HepG2 (cell line): ENCODE results near the gene ADD2. TPM values are rescaled to one million over a fixed set of nuclear protein-coding genes. Genes with fewer than 3 reads are reported as not detected.

Source experiments
- ATAC-seq: fragments of 200-7000 bp; cut with Tn5 transposase; 3 replicates; pipeline ENCODE4 v1.9.1; 2020; ENCODE audit warnings: mild to moderate bottlenecking, moderate library complexity
- BruUV-seq: library from RNA; stranded (reverse); fragments of 400-500 nt; replicated peaks from 2 replicates; lab custom pipeline; 2021; lab: Mats Ljungman, UMichigan
- CTCF ChIA-PET: fragments of 300-600 bp; formaldehyde crosslinking; extraction: SDS; loops from one replicate; lab custom pipeline; 2021; ENCODE audit warnings: low total read pairs, inconsistent platforms, low intra/inter-chr PET ratio; lab: Yijun Ruan, JAX
- POLR2A ChIA-PET: fragments of 350-600 bp; sonication (Branson Sonifier 250); formaldehyde crosslinking; loops from one replicate; lab custom pipeline; 2020; ENCODE audit warnings: antibody characterized with exemption, inconsistent platforms; lab: Yijun Ruan, JAX
- DNase-seq: peaks from one replicate; pipeline ENCODE4 v3.0.0-alpha.2; 2015; ENCODE audit warnings: low spot score
- FAIRE-seq: peaks from 3 replicates; lab custom pipeline; 2011; peaks lifted over from hg19 to GRCh38; lab: Jason Lieb, UNC
- H2AFZ ChIP-seq: one replicate; pipeline ENCODE4 v1.6.1; 2011; ENCODE audit warnings: low read length, inconsistent platforms
- H3K27ac ChIP-seq: fragments of 300-600 bp; 3 replicates; pipeline ENCODE4 v1.8.0; 2011; ENCODE audit warnings: mixed run types, mild to moderate bottlenecking, mixed read lengths, low read length, inconsistent platforms; ENCODE audit not compliant: insufficient read depth; ENCODE audit errors: extremely low read length
- H3K27me3 ChIP-seq, 2 experiments: fragments of 200-600 bp in 1 of 2; 2 replicates in 1 of 2; 3 replicates in 1 of 2; pipeline versions ENCODE4 v1.6.0 to v1.8.0; 2011; ENCODE audit warnings: low read length in 2 of 2, mild to moderate bottlenecking in 2 of 2, moderate library complexity in 2 of 2, inconsistent platforms in 1 of 2; ENCODE audit not compliant: insufficient read depth in 2 of 2, control insufficient read depth in 1 of 2
- H3K36me3 ChIP-seq, 2 experiments: fragments of 200-600 bp in 1 of 2; replicated peaks in 1 of 2; 2 replicates in 1 of 2; 3 replicates in 1 of 2; pipeline versions ENCODE4 v1.5.1 to v1.8.0; 2011; ENCODE audit warnings: low read length in 2 of 2, inconsistent platforms in 1 of 2; ENCODE audit not compliant: insufficient read depth in 2 of 2, control insufficient read depth in 1 of 2
- H3K4me1 ChIP-seq: 2 replicates; pipeline ENCODE4 v1.5.1; 2012; ENCODE audit warnings: low read length, inconsistent platforms; ENCODE audit not compliant: insufficient read depth
- H3K4me2 ChIP-seq: 2 replicates; pipeline ENCODE4 v1.6.0; 2011; ENCODE audit warnings: low read depth, low read length, inconsistent platforms
- H3K4me3 ChIP-seq, 3 experiments: fragments of 200-600 bp in 1 of 3; sonication (generic), shearing (Covaris generic) in 1 of 3; replicated peaks in 1 of 3; 2 replicates each; pipeline ENCODE4 v1.5.1; 2011 to 2016; ENCODE audit warnings: low read length in 3 of 3, inconsistent platforms in 2 of 3, low read depth in 2 of 3, mild to moderate bottlenecking in 2 of 3, control low read depth in 1 of 3, mixed read lengths in 1 of 3; ENCODE audit not compliant: insufficient read depth in 1 of 3
- H3K79me2 ChIP-seq: one replicate; pipeline ENCODE4 v1.6.1; 2011; ENCODE audit warnings: low read length, inconsistent platforms; ENCODE audit not compliant: insufficient read depth
- H3K9ac ChIP-seq: 2 replicates; pipeline ENCODE4 v1.6.0; 2011; ENCODE audit warnings: mild to moderate bottlenecking, low read depth, low read length, inconsistent platforms; ENCODE audit not compliant: insufficient read depth
- H3K9me3 ChIP-seq: 2 replicates; pipeline ENCODE4 v1.5.1; 2012; ENCODE audit warnings: mild to moderate bottlenecking, low read length
- H4K20me1 ChIP-seq: 2 replicates; pipeline ENCODE4 v1.6.0; 2011; ENCODE audit warnings: inconsistent platforms, mild to moderate bottlenecking, low read length, moderate library complexity; ENCODE audit not compliant: insufficient read depth
- ARHGAP35 ChIP-seq: sonication (generic); formaldehyde crosslinking; IDR thresholded peaks from 2 replicates; pipeline ENCODE4 v1.9.0; 2022; ENCODE audit warnings: mild to moderate bottlenecking, inconsistent platforms, moderate library complexity, missing genetic modification reagents, borderline replicate concordance
- CEBPG ChIP-seq: IDR thresholded peaks from 2 replicates; pipeline ENCODE4 v1.6.1; 2016
- MAFG ChIP-seq: sonication (generic); formaldehyde crosslinking; IDR thresholded peaks from 2 replicates; pipeline ENCODE4 v1.5.1; 2020; ENCODE audit warnings: mild to moderate bottlenecking, missing genetic modification reagents
- SALL2 ChIP-seq: sonication (generic); formaldehyde crosslinking; IDR thresholded peaks from 2 replicates; pipeline ENCODE4 v1.8.1; 2023; ENCODE audit warnings: mild to moderate bottlenecking, missing genetic modification reagents, inconsistent platforms
- ZNF20 ChIP-seq: sonication (generic); formaldehyde crosslinking; IDR thresholded peaks from 2 replicates; pipeline ENCODE4 v1.4.0; 2020; ENCODE audit warnings: mild to moderate bottlenecking, moderate library complexity, missing genetic modification reagents
- ZNF3 ChIP-seq: IDR thresholded peaks from 2 replicates; pipeline ENCODE4 v1.7.0; 2017; ENCODE audit warnings: inconsistent platforms
- ZNF431 ChIP-seq: sonication (generic); formaldehyde crosslinking; IDR thresholded peaks from 2 replicates; pipeline ENCODE4 v1.9.0; 2022; ENCODE audit warnings: missing genetic modification reagents, low read depth, mild to moderate bottlenecking, borderline replicate concordance
- ZNF543 ChIP-seq: sonication (generic); formaldehyde crosslinking; IDR thresholded peaks from 2 replicates; pipeline ENCODE4 v1.4.0; 2020; ENCODE audit warnings: mild to moderate bottlenecking, missing genetic modification reagents
- ZNF616 ChIP-seq: sonication (generic); formaldehyde crosslinking; IDR thresholded peaks from 2 replicates; pipeline ENCODE4 v1.5.0; 2020; ENCODE audit warnings: low read depth, mild to moderate bottlenecking, missing genetic modification reagents
- ZNF709 ChIP-seq: sonication (generic); formaldehyde crosslinking; IDR thresholded peaks from 2 replicates; pipeline ENCODE4 v1.5.0; 2020; ENCODE audit warnings: mild to moderate bottlenecking, missing genetic modification reagents
- ZNF761 ChIP-seq: sonication (generic); formaldehyde crosslinking; conservative IDR thresholded peaks from 2 replicates; pipeline ENCODE4 v1.4.0; 2020; ENCODE audit warnings: mild to moderate bottlenecking, missing genetic modification reagents
- whole genome bisulfite sequencing: methylation state at CpG from one replicate; pipeline ENCODE4 v1.1.6; 2017; ENCODE audit warnings: low lambda C conversion rate; 5-methylcytosine and 5-hydroxymethylcytosine counted together
- in situ Hi-C: cut with HindIII; loops from 2 replicates; pipeline ENCODE4 v1.10.0; 2017; ENCODE audit warnings: low pct_unique_long_range_greater_than_20kb; ENCODE audit not compliant: extremely low pct_ligation_motif_present
- intact Hi-C: fragments of 100-400 bp; cut with micrococcal nuclease; formaldehyde crosslinking; loops from one replicate; pipeline ENCODE4 v1.10.0; 2022; ENCODE audit not compliant: unreplicated experiment
- polyA plus RNA-seq, 8 experiments: library from polyadenylated mRNA; depleted of rRNA in 3 of 8; stranded (reverse) in 7 of 8; unstranded in 1 of 8; fragments of >200 nt; fragmentation: Illumina TruSeq in 4 of 8; extraction: Trizol in 4 of 8; gene quantifications; 2 replicates each; pipeline versions ENCODE4 v1.2.1 to v1.2.3, GENCODE V29; 2011 to 2016; ENCODE audit warnings: low read depth in 4 of 8, missing spikeins in 1 of 8, mixed read lengths in 1 of 8; ENCODE audit not compliant: insufficient read depth in 1 of 8
- total RNA-seq, 5 experiments: library from RNA; depleted of rRNA; stranded (reverse); fragments of >200 nt; fragmentation: Illumina TruSeq; extraction: Trizol; gene quantifications; 2 replicates each; pipeline ENCODE4 v1.2.3, GENCODE V29; 2016; ENCODE audit warnings: low read depth in 1 of 5
- TF ChIP-seq, protein P1 (sequence below): sonication (generic); formaldehyde crosslinking; IDR thresholded peaks from 2 replicates; pipeline ENCODE4 v1.4.0; 2020; ENCODE audit warnings: missing genetic modification reagents
- TF ChIP-seq, protein P2 (sequence below): sonication (generic); formaldehyde crosslinking; IDR thresholded peaks from 2 replicates; pipeline ENCODE4 v1.4.0; 2020; ENCODE audit warnings: missing genetic modification reagents

ADD2 gene
- total and polyA plus RNA-seq, 2 of the 13 experiments (the other 11 are each of a cell fraction or from before 2014, with no cell fraction given): 0.05 to 0.13 TPM

DNA sequence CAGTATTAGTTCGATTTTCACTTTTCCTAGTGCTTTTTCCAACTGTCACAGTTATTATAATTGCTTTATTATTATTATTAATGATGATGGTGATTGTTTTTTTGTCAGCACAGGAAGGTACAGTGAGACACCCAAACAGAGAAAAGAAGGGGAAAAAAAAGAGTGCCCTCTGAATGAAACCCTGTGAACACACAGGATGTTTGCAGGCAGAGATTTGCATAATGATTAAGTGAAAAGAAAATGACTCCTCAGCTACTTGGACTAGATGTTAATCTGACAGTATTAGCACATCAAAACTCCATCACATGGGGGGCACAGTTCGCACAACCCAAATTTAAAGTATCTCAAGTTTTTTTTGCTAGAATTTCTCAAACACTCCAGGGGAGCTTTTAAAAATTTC is 32.9 kb downstream of the ADD2 start:
- CTCF ChIA-PET: no interaction called here
- Histone ChIP-seq H3K36me3 (no peaks in the 10 kb centered on the region), H3K79me2 (no peaks in the 10 kb centered on the region), H3K9ac (no peak overlapping the region), H3K4me1 (no peaks in the 10 kb centered on the region), H3K9me3 (no peaks in the 10 kb centered on the region), H2AFZ (no peak overlapping the region), H3K4me3 (no peak overlapping the region), H4K20me1 (no peaks in the 10 kb centered on the region), H3K4me2 (no peak overlapping the region), H3K27me3 (peaks cover 0 to 34% of the 10 kb centered on the region in 2 experiments; a peak in 3 of 5 replicates), H3K27ac (no peak overlapping the region)
- no TSS peak for BruUV-seq
- DNase-seq (no peak), FAIRE-seq (no peak), ATAC-seq (no peak)
- intact Hi-C loops: no loop called here
- in situ Hi-C loops: no loop called here
- POLR2A ChIA-PET: no interaction called here
- 0% methylated on average over 2 of the region's 2 CpGs for WGBS
- TF ChIP-seq ZNF3 (CRISPR knock-in tag) (no peak), ZNF616 (CRISPR knock-in tag) (no peak), ZNF761 (no peak), ZNF543 (CRISPR knock-in tag) (no peak), ZNF709 (CRISPR knock-in tag) (no peak)
- TF ChIP-seq, protein P1, sequence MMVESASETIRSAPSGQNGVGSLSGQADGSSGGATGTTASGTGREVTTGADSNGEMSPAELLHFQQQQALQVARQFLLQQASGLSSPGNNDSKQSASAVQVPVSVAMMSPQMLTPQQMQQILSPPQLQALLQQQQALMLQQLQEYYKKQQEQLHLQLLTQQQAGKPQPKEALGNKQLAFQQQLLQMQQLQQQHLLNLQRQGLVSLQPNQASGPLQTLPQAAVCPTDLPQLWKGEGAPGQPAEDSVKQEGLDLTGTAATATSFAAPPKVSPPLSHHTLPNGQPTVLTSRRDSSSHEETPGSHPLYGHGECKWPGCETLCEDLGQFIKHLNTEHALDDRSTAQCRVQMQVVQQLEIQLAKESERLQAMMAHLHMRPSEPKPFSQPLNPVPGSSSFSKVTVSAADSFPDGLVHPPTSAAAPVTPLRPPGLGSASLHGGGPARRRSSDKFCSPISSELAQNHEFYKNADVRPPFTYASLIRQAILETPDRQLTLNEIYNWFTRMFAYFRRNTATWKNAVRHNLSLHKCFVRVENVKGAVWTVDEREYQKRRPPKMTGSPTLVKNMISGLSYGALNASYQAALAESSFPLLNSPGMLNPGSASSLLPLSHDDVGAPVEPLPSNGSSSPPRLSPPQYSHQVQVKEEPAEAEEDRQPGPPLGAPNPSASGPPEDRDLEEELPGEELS: no peak

DNA sequence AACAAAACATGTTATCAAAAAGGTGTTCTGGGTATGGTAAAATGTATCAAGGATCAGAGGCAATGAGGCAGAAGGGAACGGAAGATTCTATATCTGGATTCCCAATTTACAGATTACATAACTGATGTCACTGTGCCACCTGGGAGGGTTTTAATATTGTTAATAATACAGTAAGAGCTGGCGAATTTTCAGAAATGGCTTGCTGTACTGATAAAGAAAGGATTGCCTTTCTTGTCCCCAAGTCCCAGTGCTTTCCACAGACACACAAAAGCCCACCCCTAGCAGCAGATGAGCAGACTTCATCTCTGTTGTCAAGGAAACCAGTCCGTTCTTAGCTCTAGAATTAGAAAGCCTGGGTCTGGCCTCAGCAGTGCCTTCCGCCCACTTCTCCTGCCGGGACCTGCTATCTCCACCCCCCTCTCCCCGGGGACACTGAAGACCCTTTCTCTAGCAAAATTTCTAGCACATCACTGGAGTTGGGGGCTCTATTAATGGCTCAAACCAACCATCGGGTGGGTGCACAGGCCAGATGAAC is 34.3 kb downstream of the ADD2 start:
- BruUV-seq: no TSS peak
- WGBS: 5% methylated on average over 7 of the region's 7 CpGs
- no peak for FAIRE-seq
- no peak overlapping the region for H3K27ac ChIP-seq
- no peak for ATAC-seq
- H2AFZ ChIP-seq: no peak overlapping the region
- intact Hi-C loops: no loop called here
- H3K9ac ChIP-seq: no peak overlapping the region
- no peak for TF ChIP-seq SALL2
- TF ChIP-seq CEBPG (CRISPR knock-in tag): no peak
- no peak for TF ChIP-seq ZNF20 (CRISPR knock-in tag)
- TF ChIP-seq, protein P2, sequence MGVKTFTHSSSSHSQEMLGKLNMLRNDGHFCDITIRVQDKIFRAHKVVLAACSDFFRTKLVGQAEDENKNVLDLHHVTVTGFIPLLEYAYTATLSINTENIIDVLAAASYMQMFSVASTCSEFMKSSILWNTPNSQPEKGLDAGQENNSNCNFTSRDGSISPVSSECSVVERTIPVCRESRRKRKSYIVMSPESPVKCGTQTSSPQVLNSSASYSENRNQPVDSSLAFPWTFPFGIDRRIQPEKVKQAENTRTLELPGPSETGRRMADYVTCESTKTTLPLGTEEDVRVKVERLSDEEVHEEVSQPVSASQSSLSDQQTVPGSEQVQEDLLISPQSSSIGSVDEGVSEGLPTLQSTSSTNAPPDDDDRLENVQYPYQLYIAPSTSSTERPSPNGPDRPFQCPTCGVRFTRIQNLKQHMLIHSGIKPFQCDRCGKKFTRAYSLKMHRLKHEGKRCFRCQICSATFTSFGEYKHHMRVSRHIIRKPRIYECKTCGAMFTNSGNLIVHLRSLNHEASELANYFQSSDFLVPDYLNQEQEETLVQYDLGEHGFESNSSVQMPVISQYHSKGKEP (CRISPR knock-in tag): no peak
- no peak for TF ChIP-seq ZNF431 (CRISPR knock-in tag)
- TF ChIP-seq ARHGAP35 (CRISPR knock-in tag): no peak
- no peak for TF ChIP-seq MAFG (CRISPR knock-in tag)
- no peak for DNase-seq
- H3K79me2 ChIP-seq: no peaks in the 10 kb centered on the region
- H3K36me3 ChIP-seq: no peaks in the 10 kb centered on the region
- POLR2A ChIA-PET: no interaction called here
- H3K4me1 ChIP-seq: no peaks in the 10 kb centered on the region
- H3K4me2 ChIP-seq: no peak overlapping the region
- in situ Hi-C loops: no loop called here
- no peaks in the 10 kb centered on the region for H4K20me1 ChIP-seq
- no peaks in the 10 kb centered on the region for H3K9me3 ChIP-seq
- peaks cover 0 to 38% of the 10 kb centered on the region in 2 experiments; a peak in 3 of 5 replicates for H3K27me3 ChIP-seq
- no peak overlapping the region for H3K4me3 ChIP-seq
- CTCF ChIA-PET: no interaction called here
